Mesenchymal stem cell (in vitro differentiated cells and primary cell): ENCODE measurements around the gene LRRC75A.
"Not testable (repeated sequence)": the region's sequence is repeated elsewhere in the genome, so short reads cannot be mapped to it uniquely, and the experiment has no call there.

Source experiments
- DNase-seq: peaks from one replicate; pipeline ENCODE4 v3.0.0-alpha.2; 2013
- H2AFZ ChIP-seq: one replicate; pipeline ENCODE4 v1.6.1; 2013; ENCODE audit warnings: low read depth, mild to moderate bottlenecking, control low read depth, inconsistent platforms, low read length, moderate library complexity
- H2AK5ac ChIP-seq: 2 replicates; pipeline ENCODE4 v1.6.1; 2013; ENCODE audit warnings: low read length, moderate library complexity, mild to moderate bottlenecking, inconsistent platforms; ENCODE audit not compliant: severe bottlenecking
- H2BK120ac ChIP-seq: one replicate; pipeline ENCODE4 v1.6.1; 2013; ENCODE audit warnings: low read depth, mild to moderate bottlenecking, inconsistent platforms, low read length, moderate library complexity
- H2BK12ac ChIP-seq, 2 experiments: one replicate each; pipeline ENCODE4 v1.6.1; 2013; ENCODE audit warnings: inconsistent platforms in 2 of 2, low read length in 2 of 2, mild to moderate bottlenecking in 2 of 2, moderate library complexity in 2 of 2, control low read depth in 1 of 2
- H2BK15ac ChIP-seq: one replicate; pipeline ENCODE4 v1.6.1; 2013; ENCODE audit warnings: mild to moderate bottlenecking, low read depth, inconsistent platforms; ENCODE audit not compliant: poor library complexity, severe bottlenecking
- H2BK5ac ChIP-seq: 2 replicates; pipeline ENCODE4 v1.6.1; 2013; ENCODE audit warnings: low read depth, mild to moderate bottlenecking, low read length, control low read depth, inconsistent platforms; ENCODE audit not compliant: poor library complexity, severe bottlenecking
- H3K14ac ChIP-seq, 2 experiments: one replicate each; pipeline ENCODE4 v1.6.1; 2013; ENCODE audit warnings: inconsistent platforms in 2 of 2, low read length in 2 of 2, control low read depth in 1 of 2, mild to moderate bottlenecking in 1 of 2, moderate library complexity in 1 of 2
- H3K18ac ChIP-seq, 2 experiments: one replicate each; pipeline ENCODE4 v1.6.1; 2013; ENCODE audit warnings: inconsistent platforms in 2 of 2, low read length in 2 of 2, control low read depth in 1 of 2, low read depth in 1 of 2, mild to moderate bottlenecking in 1 of 2
- H3K23ac ChIP-seq, 2 experiments: one replicate each; pipeline ENCODE4 v1.6.1; 2013; ENCODE audit warnings: inconsistent platforms in 2 of 2, low read length in 2 of 2, mild to moderate bottlenecking in 2 of 2, moderate library complexity in 2 of 2, control low read depth in 1 of 2
- H3K27ac ChIP-seq: 2 replicates; pipeline ENCODE4 v1.5.1; 2013; ENCODE audit warnings: mild to moderate bottlenecking, moderate library complexity, low read length, control low read depth, inconsistent platforms; ENCODE audit not compliant: poor library complexity, severe bottlenecking
- H3K27me3 ChIP-seq, 2 experiments: 2 replicates each; pipeline versions ENCODE4 v1.6.1 to v1.7.0; 2013; ENCODE audit warnings: low read length in 2 of 2, mild to moderate bottlenecking in 2 of 2, moderate library complexity in 2 of 2, control low read depth in 1 of 2, inconsistent platforms in 1 of 2; ENCODE audit not compliant: control insufficient read depth in 1 of 2, insufficient read depth in 1 of 2
- H3K36me3 ChIP-seq, 2 experiments: 2 replicates each; pipeline versions ENCODE4 v1.6.1 to v1.7.0; 2013; ENCODE audit warnings: low read length in 2 of 2, control low read depth in 1 of 2, inconsistent platforms in 1 of 2, low read depth in 1 of 2, mild to moderate bottlenecking in 1 of 2; ENCODE audit not compliant: insufficient read depth in 2 of 2, control insufficient read depth in 1 of 2
- H3K4ac ChIP-seq, 2 experiments: one replicate each; pipeline ENCODE4 v1.6.1; 2013; ENCODE audit warnings: inconsistent platforms in 2 of 2, low read length in 2 of 2, mild to moderate bottlenecking in 2 of 2, moderate library complexity in 2 of 2, control low read depth in 1 of 2, low read depth in 1 of 2
- H3K4me1 ChIP-seq: 2 replicates; pipeline ENCODE4 v1.6.1; 2013; ENCODE audit warnings: low read depth, low read length, control low read depth; ENCODE audit not compliant: control insufficient read depth, insufficient read depth
- H3K4me2 ChIP-seq: 2 replicates; pipeline ENCODE4 v1.6.1; 2013; ENCODE audit warnings: low read length, mild to moderate bottlenecking, inconsistent platforms; ENCODE audit not compliant: poor library complexity, severe bottlenecking
- H3K4me3 ChIP-seq, 2 experiments: 2 replicates each; pipeline versions ENCODE4 v1.5.1 to v1.7.0; 2013; ENCODE audit warnings: low read length in 2 of 2, mild to moderate bottlenecking in 2 of 2, control low read depth in 1 of 2, low read depth in 1 of 2; ENCODE audit not compliant: insufficient read depth in 1 of 2
- H3K79me1 ChIP-seq: replicated peaks from 2 replicates; pipeline ENCODE4 v1.6.1; 2013; ENCODE audit warnings: mild to moderate bottlenecking, control low read depth, low read length, inconsistent platforms; ENCODE audit not compliant: poor library complexity, severe bottlenecking
- H3K9ac ChIP-seq: 2 replicates; pipeline ENCODE4 v1.7.0; 2013; ENCODE audit warnings: mild to moderate bottlenecking, low read length, moderate library complexity
- H3K9me3 ChIP-seq: 2 replicates; pipeline ENCODE4 v1.7.0; 2013; ENCODE audit warnings: mild to moderate bottlenecking, low read length; ENCODE audit not compliant: control insufficient read depth
- H4K8ac ChIP-seq: one replicate; pipeline ENCODE4 v1.6.1; 2013; ENCODE audit warnings: inconsistent platforms, mild to moderate bottlenecking, low read length, moderate library complexity
- H4K91ac ChIP-seq: one replicate; pipeline ENCODE4 v1.6.1; 2013; ENCODE audit warnings: mild to moderate bottlenecking, low read length, inconsistent platforms
- WGBS: methylation state at CpG from one replicate; pipeline ENCODE4 v1.1.7; 2013; ENCODE audit warnings: mixed read lengths; 5-methylcytosine and 5-hydroxymethylcytosine counted together

The LRRC75A gene

DNA sequence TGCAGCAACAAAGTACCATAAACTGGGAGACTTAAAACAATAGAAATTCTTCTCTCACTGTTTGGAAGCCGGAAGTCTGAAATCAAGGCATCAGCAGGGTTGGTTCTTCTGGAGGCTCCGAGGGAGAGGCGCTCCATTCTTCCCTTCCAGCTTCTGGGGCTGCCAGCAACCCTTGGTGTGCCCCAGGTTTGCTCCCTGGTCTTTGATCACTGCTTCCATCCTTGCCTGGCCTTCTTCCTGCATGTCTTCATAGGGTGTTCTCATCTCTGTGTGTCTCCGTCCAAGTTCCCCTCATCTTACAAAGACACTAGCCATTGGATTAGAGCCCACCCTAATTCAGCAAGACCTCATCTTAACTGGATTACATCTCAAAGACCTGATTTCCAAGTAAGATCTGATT is 35.3 kb upstream of the LRRC75A start:
- Histone ChIP-seq H3K79me1 (no peaks in the 10 kb centered on the region), H4K91ac (no peak overlapping the region), H3K4me2 (no peak overlapping the region), H3K36me3 (no peaks in the 10 kb centered on the region), H2AFZ (no peak overlapping the region), H3K27me3 (peaks cover 20 to 53% of the 10 kb centered on the region in 2 experiments), H3K4me1 (no peaks in the 10 kb centered on the region), H3K9me3 (no peaks in the 10 kb centered on the region), H2BK5ac (no peak overlapping the region), H3K23ac (no peak overlapping the region), H3K27ac (no peak overlapping the region), H3K4me3 (no peak overlapping the region), H2BK12ac (no peak overlapping the region), H3K14ac (no peak overlapping the region), H4K8ac (no peak overlapping the region), H3K9ac (no peak overlapping the region), H3K18ac (no peak overlapping the region), H2BK120ac (no peak overlapping the region), H3K4ac (no peak overlapping the region), H2AK5ac (no peak overlapping the region), H2BK15ac (no peak overlapping the region)
- no peak for DNase-seq
- 92% methylated on average over 4 of the region's 4 CpGs for WGBS

DNA sequence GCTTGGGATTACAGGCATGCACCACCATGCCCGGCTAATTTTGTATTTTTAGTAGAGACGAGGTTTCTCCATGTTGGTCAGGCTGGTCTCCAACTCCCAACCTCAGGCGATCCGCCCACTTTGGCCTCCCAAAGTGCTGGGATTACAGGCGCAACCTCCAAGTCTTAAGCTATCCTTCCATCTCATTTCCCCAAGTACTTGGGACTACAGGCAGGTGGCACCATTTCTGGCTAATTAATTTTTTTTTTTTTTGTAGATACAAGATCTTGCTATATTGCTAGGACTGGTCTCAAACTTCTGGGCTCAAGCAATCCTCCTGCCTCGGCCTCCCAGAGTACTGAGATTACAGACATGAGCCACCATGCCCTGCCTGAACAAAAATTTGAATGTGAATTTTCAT is 33.6 kb upstream of the LRRC75A start:
- H3K4ac ChIP-seq, H3K4me1 ChIP-seq, H2BK5ac ChIP-seq, H4K8ac ChIP-seq, H3K9me3 ChIP-seq, H2AFZ ChIP-seq, H2BK15ac ChIP-seq, H3K4me3 ChIP-seq, H3K79me1 ChIP-seq, H3K18ac ChIP-seq, H4K91ac ChIP-seq, H3K36me3 ChIP-seq, H2AK5ac ChIP-seq, H2BK120ac ChIP-seq, H3K23ac ChIP-seq, H3K9ac ChIP-seq, H3K4me2 ChIP-seq, H3K14ac ChIP-seq, H2BK12ac ChIP-seq, H3K27ac ChIP-seq: not testable (repeated sequence)
- WGBS: 89% methylated on average over 6 of the region's 6 CpGs
- peak; percentile 8 for DNase-seq
- H3K27me3 ChIP-seq: peaks cover 13 to 51% of the 10 kb centered on the region in 2 experiments

DNA sequence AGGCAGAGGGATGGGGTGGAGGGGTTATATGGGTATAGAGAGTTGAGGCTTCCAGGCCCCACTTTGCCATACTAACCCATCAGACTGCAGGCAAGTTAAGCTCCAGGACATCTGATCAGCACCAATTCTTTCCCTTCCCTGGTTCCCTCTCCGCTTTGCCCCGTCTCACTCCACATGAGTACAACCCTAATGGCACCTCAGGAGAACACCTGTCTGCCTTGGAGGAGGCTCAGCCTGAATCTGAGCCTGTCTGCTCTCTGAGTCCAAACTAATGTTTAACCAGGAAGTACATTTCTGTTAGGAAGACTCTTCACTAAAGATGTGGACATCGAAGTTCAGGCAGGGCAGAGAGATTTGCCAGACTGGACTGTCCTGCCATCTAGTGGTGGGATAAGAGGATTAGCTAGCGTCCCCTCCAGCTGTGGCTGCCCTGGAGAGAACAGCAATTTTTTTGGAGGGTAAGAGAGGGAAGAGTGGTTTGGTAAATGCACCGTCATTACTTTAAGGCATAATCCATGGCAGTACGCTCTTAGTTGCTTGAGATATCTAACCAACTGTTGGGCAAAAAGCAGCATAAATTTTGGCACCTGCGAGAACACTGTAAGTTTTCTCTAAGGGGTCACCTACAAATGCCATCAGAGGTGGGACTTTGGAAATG is 29.2 kb upstream of the LRRC75A start:
- peak overlapping the region; percentile 70 for H3K9ac ChIP-seq
- H3K36me3 ChIP-seq: no peaks in the 10 kb centered on the region
- no peak overlapping the region for H3K27ac ChIP-seq
- H3K4me3 ChIP-seq: no peak overlapping the region
- peaks cover 0 to 13% of the 10 kb centered on the region in 2 experiments for H3K27me3 ChIP-seq
- WGBS: 37% methylated on average over 7 of the region's 7 CpGs
- H3K4ac ChIP-seq: peak overlapping the region; percentile 29 to 87
- DNase-seq: peak; percentile 89
- H2BK120ac ChIP-seq: no peak overlapping the region
- no peak overlapping the region for H2AK5ac ChIP-seq
- H3K79me1 ChIP-seq: no peaks in the 10 kb centered on the region
- no peak overlapping the region for H3K4me2 ChIP-seq
- peak overlapping the region in 1 of 2 experiments; percentile 87 for H2BK12ac ChIP-seq
- H3K18ac ChIP-seq: peak overlapping the region; percentile 31 to 89
- H2AFZ ChIP-seq: peak overlapping the region; percentile 90
- peaks cover 6% of the 10 kb centered on the region for H3K4me1 ChIP-seq
- peak overlapping the region; percentile 82 for H4K8ac ChIP-seq
- H2BK5ac ChIP-seq: no peak overlapping the region
- H2BK15ac ChIP-seq: no peak overlapping the region
- H3K14ac ChIP-seq: no peak overlapping the region
- H4K91ac ChIP-seq: no peak overlapping the region
- no peaks in the 10 kb centered on the region for H3K9me3 ChIP-seq
- H3K23ac ChIP-seq: no peak overlapping the region

DNA sequence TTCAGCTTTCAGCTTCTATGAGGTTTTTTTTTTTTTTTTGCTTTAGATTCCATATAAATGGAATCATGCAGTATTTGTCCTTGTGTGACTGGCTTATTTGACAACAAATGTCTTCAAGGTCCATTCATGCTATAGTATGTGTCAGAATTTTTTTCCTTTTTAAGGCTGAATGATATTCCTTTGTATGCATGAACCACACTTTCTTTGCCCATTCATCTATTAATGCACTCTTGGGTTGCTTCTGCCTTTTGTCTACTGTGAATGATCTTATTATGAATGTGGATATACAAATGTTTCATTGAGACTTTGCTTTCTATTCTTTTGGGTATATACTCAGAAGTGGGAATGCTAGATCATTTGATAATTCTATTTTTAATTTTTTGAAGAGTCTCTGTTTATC is 27.0 kb upstream of the LRRC75A start:
- no peak for DNase-seq
- Histone ChIP-seq H3K4me3 (no peak overlapping the region), H3K27me3 (peaks cover 0 to 7% of the 10 kb centered on the region in 2 experiments), H4K8ac (no peak overlapping the region), H2BK15ac (no peak overlapping the region), H3K79me1 (no peaks in the 10 kb centered on the region), H3K23ac (no peak overlapping the region), H2AFZ (no peak overlapping the region), H2BK120ac (no peak overlapping the region), H3K4ac (no peak overlapping the region), H3K4me1 (peaks cover 6% of the 10 kb centered on the region), H2BK5ac (no peak overlapping the region), H3K9me3 (no peaks in the 10 kb centered on the region), H2AK5ac (no peak overlapping the region), H3K9ac (no peak overlapping the region), H3K36me3 (no peaks in the 10 kb centered on the region), H3K27ac (no peak overlapping the region), H4K91ac (no peak overlapping the region), H3K4me2 (no peak overlapping the region), H3K14ac (no peak overlapping the region), H3K18ac (no peak overlapping the region), H2BK12ac (no peak overlapping the region)
